Activated CD4-positive, CD25-positive, alpha-beta regulatory T cell treated with anti-CD3 and anti-CD28 coated beads, Interleukin-2, amount 50 U/mL, for 16 hours (primary cell): Measurements from ENCODE around the gene SUN1.
"Not testable (repeated sequence)": the region's sequence is repeated elsewhere in the genome, so short reads cannot be mapped to it uniquely, and the experiment has no call there.

ENCODE experiments used
- DNase-seq: peaks from one replicate; pipeline ENCODE4 v3.0.0-alpha.2; 2020; ENCODE audit warnings: low read depth, low spot score

Gene SUN1

DNA sequence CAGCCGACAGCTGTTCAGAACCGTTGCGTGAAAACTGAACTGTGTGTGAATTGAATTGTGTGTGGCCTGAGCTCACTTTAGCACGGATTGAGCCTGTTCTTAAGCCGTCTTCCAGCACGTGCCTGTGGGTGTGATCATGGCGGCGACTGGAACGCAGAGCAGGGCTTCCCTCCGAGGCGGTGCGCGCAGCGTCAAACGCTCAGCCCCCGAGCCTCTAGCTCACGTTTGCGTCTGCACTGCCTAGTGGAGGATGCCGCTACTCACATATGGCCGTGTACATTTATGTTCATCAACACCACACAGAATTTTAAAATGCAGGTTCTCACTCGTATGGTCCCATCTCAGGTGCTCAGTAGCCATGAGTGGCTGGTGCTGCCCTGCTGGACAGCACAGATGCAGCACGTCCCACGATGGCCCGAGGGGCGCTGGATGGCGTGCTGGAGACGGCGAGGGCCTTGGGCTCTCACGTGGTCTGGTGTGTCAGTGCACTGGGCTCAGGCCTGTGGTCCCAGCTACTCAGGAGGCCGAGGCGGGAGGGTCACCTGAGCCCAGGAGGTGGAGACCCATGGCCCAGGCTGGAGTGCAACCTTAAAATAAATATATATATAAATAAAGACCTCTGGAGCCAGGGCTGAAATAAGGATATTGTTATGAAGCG, 22.0 kb downstream of the SUN1 start:
- no peak for DNase-seq

DNA sequence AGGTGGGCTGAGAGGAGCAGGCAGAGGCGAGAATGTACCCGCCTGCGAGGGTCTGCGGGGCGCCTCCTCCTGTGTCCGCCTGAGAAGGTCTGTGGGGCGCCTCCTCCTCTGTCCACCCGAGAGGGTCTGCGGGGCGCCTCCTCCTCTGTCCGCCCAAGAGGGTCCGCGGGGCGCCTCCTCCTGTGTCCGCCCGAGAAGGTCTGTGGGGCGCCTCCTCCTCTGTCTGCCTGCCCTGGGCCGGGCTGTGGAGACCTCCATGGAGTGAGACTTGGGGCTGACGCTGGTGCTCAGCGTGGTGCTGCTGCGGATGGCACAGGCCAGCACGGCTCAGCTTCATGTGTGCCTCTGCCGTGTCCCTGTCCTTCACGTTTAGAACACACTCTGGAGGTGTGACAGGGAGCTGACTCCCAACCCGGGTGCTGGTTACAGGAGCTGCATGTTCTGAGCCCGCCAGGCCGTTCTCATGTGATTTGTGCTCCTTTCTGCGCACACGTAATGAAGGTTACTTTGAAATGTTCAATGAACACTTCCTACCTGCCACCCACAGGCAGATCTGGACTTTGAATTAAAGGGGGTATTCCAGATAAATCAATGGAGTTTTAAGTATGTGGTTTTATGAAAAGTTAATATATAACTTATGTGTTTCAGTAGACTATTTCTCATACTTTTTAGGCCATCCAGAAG, 23.6 kb downstream of the SUN1 start:
- no peak for DNase-seq

DNA sequence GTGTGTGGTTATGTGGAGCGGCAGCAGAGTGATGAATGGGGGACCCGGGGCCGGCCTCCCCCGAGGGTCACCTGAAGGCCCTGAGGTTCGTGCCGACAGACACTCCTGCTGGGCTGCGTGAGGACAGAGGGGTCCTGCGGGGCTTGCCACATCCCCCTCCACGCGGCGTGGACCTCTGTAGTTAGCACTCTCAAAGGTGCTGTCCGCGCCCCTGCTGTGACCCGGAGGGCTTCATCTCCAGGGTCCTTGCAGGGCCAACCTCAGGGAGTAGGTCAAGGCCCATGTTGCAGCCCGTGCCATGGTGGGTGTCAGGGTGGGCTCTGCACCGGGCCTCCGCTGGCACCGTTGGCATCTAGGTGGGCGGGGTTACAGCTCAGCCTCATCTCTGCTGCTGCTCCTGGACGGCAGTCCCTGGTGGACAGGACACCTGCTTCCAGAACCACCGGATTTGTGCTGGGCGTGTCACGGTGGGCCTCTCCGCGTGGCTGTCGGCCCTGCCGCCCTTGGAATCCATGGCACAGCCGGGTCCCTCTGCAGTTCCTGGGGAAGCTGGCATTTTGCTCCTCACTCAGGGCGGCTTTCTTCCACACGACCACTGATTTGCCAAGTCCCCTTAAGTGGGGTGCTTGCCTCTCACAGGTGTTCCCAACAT, 24.3 kb downstream of the SUN1 start:
- DNase-seq, result no peak

DNA sequence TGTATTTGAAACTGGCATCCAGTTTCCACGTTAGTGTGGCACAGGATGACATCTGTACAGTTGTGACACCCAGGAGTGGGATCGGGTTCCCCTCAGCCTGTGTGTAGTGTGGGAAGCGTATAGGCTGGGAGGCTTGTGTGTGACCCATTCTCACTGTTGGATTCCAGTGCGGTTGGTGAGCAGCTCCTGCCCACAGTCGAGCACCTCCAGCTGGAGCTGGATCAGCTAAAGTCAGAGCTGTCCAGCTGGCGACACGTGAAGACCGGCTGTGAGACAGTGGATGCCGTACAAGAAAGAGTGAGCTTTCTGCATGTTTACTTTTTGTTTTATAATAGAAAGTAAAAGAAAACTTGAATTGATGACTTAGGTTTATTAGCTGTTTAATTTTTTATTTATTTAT, 25.4 kb downstream of the SUN1 start:
- DNase-seq, result no peak

DNA sequence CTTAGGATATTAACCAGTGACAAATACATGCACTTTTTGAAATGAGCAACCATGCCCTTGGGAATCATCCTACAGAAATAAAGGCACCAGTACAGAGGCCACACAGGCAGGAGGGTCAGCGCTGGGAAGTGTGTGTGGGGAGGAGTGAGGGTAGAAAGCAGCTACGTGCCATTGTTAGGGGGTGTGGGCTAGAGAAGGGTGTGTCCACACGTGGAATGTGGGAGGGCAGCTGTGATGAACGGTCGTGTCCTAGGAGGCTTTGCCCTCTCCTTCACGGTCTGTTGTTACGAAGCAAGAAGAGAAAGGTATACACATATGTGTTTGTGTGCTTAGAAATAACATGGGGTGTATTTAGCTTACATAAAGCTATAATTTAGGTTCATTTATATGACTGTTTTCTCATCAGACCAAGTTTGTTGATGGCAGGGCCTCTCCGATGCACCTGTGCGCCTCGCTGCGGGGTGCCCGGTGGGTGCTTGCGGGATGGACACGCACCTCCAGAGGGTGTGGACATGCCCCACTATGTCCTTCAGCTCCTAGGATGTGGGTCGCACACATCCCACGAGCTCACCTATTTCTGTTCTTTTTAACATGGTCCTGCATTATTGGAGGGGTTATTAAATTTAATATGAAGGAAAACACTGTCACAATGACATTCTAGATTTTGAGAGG, 27.2 kb downstream of the SUN1 start:
- no peak for DNase-seq

DNA sequence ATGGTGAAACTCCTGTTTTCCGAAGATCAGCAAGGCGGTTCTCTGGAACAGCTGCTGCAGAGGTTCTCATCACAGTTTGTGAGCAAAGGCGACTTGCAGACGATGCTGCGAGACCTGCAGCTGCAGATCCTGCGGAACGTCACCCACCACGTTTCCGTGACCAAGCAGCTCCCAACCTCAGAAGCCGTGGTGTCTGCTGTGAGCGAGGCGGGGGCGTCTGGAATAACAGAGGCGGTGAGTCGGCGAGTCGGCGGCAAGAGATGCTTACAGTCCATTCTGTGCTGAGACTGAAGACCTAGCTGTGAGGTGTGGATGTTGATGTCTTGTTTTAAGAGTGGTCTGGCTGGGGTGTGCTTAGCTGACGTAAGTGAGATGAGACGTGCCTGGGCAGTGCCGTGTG, 27.9 kb downstream of the SUN1 start:
- no peak for DNase-seq

DNA sequence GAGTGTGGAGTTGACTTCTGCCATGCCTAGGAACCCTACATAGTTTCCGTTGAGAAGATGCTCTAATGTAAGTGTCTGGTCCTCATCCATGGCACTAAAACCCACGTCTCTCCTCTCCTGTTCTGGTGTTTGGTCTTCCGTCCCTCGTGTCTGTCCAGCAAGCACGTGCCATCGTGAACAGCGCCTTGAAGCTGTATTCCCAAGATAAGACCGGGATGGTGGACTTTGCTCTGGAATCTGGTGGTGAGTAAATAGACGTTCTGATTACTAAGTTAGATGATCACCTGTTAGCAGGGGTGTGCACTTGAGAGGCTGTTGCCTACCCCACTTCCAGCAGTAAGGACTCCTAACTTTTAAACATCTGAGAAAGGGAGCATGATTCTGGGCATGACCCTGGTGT, 28.9 kb downstream of the SUN1 start:
- DNase-seq, result no peak

DNA sequence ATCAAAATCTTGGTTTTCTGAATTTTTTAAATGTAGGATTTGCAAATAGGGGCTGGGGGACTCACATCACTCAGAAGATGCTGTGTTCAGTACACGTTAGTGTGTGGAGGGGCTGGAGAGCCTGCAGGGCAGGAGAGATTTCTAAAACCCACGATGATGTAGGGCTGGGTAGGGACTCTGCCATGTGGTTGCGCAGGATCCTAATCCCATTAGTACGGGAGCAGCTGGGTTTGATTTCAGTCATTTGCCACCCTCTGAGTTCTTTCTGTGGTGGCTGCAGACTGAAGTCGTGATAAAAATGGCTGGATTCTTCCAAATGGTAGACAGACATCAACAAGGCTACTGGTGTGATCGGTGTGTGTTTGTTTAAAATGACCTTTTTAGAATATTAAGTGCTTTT, 29.9 kb downstream of the SUN1 start:
- no peak for DNase-seq

DNA sequence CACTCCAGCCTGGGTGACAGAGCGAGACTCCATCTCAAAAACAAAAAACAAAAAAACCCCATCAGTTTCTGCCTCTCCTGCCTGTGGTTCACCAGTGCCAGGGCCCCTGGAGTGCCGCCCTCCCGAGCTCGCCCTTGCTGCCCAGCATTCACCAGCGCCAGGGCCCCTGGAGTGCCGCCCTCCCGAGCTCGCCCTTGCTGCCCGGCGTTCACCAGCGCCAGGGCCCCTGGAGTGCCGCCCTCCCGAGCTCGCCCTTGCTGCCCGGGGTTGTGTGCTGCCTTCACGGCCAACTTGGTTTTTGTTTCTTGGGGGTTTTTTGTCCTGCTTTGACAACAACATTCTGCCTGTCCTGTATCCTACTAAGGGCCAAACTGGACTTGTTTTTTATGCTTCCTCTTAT, 30.8 kb downstream of the SUN1 start:
- no peak for DNase-seq

DNA sequence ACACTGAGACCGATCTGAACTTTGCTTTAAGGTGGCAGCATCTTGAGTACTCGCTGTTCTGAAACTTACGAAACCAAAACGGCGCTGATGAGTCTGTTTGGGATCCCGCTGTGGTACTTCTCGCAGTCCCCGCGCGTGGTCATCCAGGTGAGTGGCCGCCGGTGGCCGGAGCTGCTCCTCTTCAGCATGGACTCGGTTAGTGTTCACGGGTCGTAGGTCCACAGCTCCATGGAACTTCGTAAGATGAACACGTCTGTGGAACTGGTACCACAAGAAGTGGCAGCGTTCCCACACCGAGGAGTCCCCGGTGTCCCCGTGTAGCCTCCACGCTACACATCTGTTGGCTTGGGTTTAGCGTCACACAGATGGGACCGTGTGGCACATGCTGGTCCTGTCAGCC, 33.6 kb downstream of the SUN1 start:
- no peak for DNase-seq

DNA sequence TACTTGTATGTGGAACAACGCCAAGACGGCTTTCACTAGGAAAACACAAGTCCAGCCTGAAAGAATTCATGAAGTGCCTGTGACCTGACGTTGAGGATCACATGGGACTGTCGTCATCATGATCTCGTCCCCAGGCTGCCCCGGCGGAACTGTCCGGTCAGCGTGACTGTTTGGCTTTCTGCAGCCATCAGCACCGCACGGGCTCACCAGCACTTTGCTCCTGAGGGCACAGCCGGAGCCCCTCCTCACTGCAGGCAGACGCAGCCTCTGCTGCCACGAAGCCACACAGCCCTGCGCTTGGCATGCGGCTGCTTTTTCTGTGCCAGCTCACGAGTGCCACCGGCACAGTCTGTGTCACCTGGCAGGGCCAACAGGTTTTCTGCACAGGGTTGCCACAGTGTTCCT, 34.7 kb downstream of the SUN1 start:
- DNase-seq, result no peak

DNA sequence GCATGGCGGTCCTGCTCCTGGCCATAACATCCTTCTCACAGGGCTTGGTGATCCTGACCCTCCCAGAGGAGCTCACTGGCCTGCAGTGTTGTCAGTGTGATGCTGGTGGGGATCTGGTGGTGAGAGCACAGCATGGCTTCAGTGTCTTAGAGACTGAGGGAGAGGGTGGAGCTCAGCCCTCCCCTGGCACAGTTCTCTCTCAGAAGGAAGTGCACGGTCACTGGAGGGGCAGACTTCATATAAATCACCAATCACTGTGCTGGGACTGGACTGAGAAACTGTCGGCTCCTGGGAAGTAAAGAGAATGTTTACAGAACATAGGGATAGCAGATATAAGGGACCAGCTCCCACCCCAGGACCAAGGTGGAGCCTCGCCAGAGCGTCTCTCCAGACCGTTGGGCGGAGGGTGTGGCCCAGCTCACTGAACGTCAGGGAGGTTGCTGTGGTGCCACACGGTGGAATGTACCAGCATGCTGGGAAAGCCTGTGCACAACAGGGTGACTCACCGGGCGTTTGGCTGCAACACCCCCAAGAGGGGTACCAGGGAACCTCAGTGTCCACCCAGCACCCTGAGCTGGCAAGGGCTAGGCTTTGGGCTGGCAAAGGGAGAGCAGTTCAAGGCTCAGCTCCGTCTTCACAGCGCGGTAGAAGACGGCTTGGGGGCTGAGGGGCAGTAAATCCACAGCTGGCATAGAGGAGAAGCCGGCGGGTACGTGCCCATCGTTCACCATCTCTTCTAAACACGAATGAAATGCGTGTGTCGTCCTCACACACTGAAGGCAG, 35.3 kb downstream of the SUN1 start:
- DNase-seq, result no peak

DNA sequence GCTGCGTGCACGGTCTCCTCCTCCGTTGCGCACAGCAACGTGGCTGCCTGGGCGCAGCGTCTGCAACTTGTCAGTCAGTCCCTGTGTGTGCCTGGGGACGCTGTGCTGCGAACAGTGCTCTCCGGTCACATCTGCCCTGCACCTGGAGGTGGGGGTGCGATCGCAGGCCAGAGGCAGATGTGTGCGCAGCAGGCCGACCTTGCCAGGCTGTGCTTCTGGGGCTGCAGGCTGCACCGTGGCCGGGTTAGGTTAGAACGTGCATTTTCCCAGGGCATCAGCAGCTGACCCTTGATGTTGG, 35.9 kb downstream of the SUN1 start:
- no peak for DNase-seq

DNA sequence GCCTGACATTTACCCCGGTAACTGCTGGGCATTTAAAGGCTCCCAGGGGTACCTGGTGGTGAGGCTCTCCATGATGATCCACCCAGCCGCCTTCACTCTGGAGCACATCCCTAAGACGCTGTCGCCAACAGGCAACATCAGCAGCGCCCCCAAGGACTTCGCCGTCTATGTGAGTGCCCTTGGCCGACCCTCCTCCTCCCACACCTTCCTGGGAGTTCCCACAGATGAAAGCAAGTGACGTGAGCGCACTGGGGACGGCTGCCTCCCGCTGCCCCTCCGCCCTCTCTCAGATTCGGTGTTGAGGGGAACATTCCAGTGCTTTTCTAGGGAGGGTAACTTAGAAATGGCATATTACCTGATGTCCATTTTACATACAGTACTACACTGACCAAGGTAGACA, 37.1 kb downstream of the SUN1 start:
- no peak for DNase-seq

DNA sequence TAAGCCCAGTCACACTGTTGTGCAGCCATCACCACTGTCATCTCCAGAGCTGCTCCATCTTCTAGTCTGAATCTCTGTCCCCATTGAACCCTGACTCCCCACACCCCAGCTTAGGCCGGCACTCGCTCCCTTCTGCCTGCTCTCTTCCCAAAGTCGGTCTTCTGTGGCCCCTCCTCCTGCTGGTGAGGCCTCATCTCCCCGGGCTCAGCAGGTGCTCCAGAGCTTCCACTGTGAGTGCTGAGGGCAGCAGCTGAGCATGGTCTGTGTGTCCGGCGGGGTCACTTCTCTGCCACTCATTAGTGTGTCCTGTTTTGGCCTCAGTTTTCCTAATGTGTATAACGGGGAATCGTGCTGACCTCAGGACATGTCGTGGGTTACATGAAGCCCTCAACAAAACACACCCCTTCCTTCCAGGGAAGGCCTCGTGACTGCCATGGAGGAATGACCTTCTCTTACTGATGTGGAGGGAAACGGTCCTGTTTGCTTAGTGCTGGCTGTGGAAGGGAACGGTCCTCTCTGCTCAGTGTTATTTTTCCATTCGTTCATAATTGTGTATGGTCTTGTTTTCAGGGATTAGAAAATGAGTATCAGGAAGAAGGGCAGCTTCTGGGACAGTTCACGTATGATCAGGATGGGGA, 39.7 kb downstream of the SUN1 start:
- DNase-seq, result no peak

DNA sequence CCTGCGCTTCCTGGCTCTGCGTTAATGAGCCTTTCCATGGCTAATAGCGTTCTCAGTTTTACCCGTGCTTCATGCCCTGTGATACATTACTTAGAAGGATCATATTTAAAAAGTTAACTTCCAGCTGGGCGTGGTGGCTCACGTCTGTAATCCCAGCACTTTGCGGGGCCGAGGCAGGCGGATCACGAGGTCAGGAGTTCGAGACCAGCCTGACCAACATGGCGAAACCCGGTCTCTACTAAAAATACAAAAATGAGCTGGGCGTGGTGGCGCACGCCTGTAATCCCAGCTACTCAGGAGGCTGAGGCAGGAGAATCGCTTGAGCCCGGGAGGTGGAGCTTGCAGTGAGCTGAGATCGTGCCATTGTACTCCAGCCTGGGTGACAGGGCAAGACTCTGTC, 40.4 kb downstream of the SUN1 start:
- not testable (repeated sequence) for DNase-seq

DNA sequence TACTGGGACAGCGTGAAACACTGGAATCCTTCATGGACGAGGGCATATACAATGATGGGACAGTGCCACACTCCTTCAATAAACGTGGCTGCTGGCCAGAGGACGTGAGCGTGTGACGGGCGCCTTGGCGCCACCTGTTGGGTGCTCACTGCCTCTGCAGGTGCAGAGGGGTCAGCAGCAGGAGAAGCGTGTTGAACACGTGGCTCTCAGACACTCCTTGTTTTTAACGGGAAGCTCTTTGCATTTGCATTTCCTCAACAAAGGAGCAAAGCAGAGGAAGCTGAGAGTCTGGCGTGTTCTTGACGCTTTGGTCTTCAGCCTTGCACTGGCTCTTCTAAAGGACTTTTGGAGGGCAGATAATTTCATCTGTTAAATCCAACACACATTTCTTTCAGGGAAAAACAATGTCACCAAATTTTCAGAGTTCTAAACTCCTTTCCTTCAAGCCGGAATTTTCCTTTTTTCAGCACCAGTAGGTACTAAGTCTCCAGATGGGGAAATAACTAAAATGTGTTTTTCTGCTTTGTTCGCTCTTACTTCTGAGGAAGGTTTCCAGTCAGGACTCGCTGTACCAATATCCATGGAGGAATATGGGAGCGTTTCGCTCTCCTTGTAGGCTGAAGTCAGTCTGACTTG, 41.2 kb downstream of the SUN1 start:
- peak; percentile 21 for DNase-seq

DNA sequence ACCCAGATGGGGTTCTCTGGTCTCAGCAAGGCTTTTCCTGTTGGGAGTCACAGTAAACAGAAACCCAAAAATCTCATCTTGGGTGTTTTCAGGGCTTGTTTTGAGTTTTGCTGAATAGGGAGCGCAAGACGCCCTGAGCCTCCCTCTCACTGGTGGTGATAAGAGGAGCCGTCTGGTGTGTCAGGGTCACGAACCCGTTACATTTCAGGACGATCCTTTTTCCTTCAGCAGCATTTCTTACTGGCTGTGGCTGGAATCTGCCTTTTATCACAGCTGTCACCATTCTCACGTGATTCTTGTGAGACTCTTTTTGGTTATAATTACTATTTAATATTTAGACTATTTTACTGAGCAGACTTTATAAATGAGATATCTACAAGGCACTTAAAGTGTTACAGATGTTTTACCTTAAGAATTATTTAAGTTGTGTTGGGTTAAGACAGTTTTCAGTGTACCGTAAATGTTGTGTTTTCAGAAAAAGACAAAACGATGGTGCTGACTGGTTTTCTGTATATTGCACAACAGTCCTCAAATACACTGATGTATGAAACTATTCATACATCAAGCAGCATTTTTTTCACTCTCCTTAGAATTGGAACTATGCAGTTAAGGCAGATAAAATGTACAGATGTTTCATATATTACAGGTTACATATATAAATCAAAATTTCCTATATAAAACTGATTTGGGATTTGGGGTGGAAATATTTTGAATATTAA, 41.9 kb downstream of the SUN1 start:
- DNase-seq, result no peak

DNA sequence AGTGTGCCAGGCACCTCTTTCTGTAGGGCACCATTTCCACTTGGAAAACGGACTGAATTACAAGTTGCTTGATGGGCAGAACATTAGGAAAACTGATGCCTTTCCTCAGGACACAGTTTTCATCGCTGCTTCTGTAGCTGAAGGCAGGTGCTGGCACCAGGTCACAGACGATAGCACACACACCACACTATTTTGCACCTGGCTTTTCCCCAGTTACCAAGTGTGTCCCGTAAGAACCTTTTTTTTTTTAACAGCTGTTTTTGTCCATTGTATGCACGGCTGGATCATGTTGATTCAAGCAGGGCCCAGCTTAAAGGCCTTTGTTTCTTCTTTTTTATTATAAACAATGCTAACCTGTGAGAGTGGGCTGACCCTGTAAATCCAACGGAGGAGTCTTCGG, 42.8 kb downstream of the SUN1 start:
- no peak for DNase-seq

DNA sequence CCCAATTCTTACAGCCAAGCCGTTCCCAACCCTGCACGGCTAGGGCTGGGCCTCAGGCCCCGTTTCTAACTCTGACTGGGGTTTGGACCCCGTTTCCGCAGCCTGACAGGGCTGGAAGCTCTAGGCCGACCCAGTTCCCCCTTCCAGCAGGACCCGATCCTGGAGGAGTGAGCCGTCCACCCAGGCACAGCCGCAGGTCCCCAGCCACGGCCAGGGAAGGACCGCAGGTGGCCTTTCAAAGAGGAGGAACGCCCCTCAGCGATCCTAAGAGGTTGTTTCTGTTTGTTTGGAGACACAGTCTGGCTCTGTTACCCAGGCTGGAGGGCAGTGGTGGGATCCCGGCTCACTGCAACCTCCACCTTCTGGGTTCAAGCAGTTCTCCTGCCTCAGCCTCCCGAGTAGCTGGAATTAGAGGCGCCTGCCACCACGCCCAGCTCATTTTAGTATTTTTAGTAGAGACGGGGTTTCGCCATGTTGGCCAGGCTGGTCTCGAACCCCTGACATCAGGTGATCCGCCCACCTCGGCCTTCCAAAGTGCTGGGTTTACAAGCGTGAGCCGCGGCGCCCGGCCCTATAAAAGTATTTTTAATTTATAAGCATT, 43.3 kb downstream of the SUN1 start:
- no peak for DNase-seq
